HG03159 (cell line): Measurements from ENCODE around the gene DHRS3.
"Not testable (repeated sequence)": the region's sequence is repeated elsewhere in the genome, so short reads cannot be mapped to it uniquely, and the experiment has no call there.

Experiments
- ATAC-seq: cut with Tn5 transposase; IDR thresholded peaks from one replicate; pipeline ENCODE4 v1.9.1; 2021; ENCODE audit warnings: mild to moderate bottlenecking, moderate library complexity; ENCODE audit not compliant: unreplicated experiment

The DHRS3 gene, protein sequence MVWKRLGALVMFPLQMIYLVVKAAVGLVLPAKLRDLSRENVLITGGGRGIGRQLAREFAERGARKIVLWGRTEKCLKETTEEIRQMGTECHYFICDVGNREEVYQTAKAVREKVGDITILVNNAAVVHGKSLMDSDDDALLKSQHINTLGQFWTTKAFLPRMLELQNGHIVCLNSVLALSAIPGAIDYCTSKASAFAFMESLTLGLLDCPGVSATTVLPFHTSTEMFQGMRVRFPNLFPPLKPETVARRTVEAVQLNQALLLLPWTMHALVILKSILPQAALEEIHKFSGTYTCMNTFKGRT

DNA sequence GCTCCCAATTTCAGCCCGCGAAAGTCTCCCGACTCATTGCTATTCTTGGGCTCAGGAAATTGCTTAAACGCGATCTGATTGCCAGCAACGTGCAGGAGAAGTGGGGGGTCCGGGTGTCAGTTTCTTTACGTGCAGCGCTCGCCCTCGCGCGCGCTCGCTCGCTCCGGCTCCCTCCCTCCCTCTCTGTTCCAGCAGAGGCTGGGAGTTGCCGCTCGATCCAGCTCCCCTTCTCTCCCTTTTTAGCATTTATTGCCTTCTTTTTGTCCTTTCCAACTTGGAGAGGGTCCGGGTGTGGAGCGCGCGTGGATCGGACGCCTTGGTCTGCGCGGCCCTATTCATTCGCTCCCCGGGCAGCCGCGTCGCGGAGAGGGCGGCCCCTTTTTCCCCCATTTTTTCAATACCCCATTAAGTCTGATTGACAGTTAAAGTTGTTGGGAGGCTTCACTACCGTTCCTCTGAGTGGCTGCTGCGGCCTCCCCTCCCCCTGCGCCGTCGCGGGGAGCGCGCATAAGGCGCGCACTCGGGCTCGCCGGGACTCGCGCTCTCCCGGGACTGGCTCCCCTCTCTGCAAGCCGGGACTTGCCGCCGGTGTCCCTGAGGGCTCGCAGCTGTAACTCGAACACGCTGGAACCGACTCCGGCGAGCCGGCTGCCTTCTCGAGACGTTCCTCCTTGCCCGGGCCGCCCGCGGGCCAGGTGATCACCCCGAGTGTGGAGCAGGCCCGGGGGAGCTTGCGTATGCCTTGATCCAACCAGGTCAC is at the start of gene DHRS3:
DHRS3 (minus strand) TSS at position 310 of the 760 bp plus-strand sequence. CDS start 862 bp downstream, outside the sequence.
- ATAC-seq: no peak

DNA sequence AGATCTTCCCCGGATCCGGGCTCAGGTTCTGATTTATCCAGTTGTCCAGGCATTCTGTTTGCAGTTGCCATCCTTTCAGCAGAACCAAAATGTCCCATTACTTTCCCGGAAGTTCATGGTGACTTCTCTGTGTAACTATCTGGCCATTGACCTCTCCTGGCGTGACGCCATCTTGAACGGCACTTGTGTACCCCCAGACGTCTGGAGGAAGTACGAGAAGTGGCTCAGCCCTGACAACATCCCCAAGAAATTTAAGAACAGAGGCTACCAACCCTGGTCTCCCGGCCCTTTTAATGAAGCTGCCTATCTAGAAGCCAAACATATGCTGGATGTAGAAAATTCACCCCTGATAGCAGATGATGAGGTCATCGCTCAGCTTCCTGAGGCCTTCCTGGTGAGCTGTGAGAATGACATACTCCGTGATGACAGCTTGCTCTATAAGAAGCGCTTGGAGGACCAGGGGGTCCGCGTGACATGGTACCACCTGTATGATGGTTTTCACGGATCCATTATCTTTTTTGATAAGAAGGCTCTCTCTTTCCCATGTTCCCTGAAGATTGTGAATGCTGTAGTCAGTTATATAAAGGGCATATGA is 48.2 kb upstream of the DHRS3 start:
- no peak for ATAC-seq

DNA sequence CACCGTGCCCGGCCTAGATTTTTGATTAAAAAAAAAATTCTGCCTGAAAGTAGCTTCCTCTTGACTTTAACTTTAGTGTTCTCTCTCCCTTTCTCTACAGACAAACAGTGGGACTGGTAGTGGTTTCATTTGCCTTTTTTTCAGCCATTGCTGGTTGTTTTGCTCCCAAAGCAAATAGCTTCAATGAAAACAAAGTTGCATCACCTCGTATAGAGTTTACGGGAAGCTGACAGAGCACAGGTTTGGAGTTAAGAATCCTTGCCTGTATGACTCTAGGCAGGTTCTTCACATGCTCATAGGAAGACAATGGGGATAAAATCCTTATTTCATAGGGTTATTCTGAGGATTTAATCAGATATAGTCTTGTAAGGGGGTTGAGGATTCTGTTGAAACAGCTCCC is 47.5 kb upstream of the DHRS3 start:
- no peak for ATAC-seq

DNA sequence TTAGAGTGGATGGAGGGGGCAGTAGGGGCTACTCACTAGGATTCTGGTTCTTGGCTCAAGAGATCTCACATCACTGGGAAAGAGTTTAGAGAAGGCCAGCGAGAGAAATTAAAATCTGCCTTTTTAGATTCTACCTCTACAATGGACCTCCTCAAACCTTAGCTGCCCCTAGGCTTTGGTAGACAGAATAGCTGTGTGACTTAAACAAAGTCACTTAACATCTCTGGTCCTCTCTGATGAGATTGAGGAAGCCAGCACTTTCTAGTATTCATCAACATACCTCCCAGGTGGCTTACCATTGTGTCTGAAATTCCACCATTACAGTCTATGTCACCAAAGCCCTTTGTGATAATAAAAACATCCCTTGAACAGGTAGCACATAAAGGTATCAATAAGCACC is 44.5 kb upstream of the DHRS3 start:
- ATAC-seq: no peak

DNA sequence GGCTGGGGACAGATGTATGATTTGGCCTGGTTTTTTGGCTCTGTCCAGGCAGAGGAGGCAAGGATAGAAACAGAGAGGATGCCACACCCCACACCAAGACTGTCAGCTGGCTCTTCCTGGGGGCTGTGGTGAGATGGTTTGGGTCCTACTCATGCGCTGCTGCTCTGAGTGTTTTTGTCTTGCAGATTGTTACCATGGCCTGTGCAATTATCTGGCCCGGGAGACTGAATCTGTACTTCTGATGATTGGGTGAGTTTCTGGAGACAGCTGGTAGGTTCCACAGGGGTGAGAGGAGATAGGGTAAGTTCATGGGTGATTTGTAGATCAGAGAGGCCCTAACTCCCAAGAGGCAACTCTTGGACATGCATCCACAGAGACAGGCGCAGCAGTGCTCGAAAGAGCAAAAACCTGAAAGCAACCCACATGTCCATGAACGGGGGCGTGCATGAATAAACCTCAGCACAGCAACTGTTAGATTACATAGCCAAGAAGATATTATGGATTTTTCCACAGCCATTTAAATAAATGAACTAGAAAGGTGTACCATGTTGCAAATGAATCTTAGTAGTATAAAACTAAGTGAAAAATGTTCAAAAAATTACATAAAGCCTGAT is 43.7 kb upstream of the DHRS3 start:
- no peak for ATAC-seq

DNA sequence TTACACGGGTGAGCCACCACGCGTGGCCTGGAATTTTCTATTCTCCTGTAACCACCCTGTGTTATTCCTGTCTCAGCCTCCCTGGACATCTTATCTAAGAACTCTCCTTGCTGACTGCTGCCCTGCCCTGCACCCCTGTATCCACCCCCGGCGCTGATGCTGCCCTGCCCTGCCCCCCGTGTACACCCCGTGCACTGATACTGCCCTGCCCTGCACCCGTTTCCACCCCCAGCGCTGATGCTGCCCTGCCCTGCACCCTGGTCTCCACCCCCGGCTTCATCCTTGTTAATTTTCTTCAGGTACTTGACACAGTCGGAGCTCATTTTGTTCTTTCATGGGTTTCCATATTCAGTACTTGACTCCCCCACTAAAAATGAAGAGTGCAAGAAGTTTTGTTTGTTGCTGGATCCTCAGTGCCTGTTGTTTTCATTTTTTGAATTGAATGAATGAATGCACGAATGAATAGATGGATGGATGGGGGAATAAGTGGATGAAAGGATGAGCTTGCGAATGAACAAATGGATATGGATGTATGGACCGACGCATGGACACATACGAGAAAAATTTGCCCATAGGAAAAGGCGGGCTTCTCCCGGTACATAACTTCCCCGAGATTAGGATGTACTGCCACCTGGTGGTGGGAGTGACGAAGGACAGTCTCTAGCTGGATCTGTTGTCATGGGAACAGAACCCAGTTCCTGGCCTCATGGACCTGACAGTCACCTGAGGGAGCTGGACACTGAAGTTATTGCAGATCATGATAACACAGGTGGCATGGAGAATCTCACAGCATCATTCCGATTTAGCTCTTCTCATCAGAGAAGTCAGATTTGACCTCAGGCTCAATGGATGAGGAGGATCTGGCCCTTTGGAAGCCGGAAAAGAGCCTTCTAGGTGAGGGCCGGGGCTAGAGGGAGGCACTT is 40.8 kb upstream of the DHRS3 start:
- no peak for ATAC-seq

DNA sequence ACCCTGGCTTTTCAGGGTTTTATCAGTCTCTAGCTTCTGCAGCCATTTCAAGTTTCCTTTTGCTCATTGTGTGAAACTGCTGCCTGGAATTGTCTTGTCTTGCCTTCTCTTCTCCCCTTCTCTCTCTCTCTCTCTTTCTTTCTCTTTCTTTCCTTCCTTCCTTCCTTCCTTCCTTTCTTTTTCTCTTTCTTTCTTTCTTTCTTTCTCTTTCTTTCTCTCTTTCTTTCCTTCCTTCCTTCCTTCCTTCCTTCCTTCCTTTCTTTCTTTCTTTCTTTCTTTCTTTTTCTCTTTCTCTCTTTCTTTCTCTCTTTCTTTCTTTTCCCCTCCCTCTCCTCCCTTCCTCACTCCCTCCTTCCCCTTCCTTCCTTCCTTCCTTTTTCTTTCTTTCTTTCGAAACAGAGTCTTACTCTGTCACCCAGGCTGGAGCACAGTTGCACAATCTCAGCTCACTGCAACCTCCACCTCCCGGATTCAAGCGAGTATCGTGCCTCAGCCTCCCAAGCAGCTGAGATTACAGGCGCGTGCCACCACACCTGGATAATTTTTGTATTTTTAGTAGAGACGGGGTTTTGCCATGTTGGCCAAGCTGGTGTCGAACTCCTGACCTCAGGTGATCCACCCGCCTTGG is 40.0 kb upstream of the DHRS3 start:
- not testable (repeated sequence) for ATAC-seq

DNA sequence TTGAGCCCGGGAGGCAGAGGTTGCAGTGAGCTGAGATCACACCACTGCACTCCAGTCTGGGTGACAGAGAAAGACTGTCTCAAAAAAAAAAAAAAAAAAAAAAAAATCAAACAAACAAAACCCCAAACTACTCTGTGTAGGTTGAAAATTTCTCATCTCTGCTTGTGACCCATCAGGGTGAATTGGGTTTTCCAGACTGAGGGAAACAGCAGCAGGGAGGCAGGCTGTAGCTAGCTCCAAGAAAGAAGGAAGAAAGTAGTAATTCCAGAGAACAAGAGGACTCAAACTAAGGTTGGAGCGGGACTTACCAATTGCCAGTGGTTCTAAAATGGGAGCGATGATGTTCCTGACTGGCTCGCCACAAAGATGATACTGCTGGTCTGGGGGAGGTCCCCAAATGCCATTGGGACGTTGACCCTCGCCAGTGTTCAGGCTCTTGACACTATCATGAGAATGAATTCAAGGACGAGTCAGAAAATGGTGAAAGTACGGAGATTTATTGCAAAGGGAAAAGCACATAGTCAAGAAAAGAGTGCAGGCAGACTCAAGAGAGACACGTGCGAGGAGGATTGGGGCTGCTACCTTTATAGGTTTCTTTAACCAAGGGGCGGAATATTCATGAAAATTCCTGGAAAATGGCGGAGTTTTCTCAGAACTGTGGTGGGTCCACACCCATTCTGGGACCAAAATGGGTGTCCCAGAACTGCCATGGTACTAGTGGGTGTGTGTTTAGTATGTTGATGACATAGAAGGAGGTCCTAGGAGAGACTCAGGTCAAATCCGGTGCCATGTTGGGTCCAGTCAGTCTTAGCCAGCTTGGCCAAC is 39.3 kb upstream of the DHRS3 start:
- ATAC-seq: no peak

DNA sequence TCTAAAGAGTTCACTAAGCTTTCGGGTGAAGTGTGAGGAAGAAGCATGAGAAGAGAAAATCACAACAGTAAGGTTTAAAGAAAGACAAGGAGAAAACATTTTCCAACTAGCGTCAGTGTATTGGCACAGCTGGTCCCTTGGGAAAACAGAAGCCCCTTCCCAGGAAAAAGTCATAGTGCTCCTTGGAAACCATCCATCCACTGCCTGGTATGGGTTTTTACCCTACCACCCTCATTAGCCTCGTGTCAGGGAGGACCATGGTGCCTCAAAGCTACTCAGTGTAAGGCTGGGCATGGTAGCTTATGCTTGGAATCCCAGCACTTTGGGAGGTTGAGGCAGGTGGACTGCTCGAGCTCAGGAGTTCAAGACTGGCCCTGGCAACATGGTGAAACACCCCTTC is 38.6 kb upstream of the DHRS3 start:
- ATAC-seq: no peak

DNA sequence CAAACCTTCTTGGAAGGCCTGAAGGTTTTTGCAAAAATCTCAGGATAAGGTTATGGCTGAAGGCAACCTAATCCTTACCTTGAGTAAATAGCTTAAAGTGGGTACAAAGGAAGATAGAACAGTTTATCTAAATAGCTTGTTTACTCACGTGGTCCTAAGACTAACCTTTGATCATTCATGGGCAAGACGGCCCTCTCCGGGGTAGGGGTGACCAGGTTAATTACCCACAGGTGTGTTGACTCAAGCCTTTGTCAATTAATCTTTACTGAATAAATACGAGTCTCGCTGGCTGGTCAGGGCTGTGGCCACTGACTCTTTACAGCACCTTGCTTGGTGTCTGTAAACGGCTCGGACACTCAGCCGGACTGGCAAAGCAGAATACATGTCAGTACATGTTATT is 36.6 kb upstream of the DHRS3 start:
- no peak for ATAC-seq

DNA sequence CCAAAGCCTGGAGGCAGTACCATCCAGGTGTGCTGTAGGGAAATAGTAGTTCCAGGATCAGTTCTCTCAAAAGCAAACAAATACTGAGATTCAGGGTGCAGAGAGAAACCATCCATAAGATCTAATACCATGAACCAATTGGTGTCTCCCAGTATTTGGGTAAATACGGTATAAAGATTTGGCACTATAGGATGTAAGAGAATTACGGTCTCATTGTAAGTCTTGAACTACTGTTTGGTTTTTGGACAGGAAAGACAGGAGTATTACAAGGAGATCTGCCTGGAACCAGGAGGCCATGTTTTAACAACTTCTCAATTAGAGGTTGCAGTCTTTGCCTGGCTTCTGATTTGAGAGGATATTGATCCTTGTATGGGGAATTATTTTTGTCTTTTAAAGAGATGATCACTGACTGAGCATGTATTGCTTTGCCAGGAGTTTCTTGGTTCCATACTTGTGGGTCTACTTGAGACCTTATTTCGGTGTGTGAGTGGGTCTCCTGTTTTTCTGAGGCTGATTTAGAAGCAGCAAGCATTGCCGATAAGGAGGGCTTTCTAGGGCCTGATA is 36.1 kb upstream of the DHRS3 start:
- no peak for ATAC-seq

DNA sequence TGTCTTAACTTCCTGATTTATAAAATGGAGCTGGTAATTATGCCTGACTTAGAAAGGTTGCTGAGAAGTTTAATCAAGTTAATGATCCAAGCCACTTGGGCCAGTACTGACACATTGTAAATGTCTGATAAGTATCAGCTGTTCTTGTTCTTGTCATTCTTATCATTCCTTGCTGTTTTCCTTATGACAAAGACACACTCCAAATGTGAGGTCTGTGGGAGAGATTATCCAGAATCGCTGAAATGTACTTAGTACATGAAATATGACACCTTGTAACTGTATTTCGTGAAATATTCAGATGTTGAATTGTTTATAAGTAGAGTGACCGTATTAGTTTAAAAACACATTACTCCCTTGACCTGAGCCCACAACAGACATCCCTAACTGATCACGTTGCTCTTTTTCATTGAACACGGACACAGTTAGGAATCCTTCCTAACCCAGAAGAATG is 32.0 kb upstream of the DHRS3 start:
- ATAC-seq: no peak

DNA sequence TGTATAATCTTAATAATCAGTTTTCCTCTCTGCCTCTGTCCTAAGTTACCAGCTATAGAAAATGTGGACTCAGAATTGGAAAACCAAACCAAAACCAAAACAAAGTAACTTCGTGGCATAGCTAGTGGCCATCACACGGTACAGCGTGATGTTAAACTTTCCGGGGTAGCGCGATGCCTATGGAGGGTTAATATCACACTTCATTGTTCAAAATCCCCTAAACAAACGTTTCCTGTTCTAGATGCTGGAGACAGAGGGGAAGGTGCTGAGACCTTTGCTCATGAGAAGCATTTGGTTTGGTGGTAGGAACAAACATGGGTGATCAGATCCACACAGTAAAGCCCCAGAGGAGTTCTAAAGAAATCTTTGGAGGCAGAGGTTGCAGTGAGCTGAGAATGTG is 30.7 kb upstream of the DHRS3 start:
- ATAC-seq: no peak

DNA sequence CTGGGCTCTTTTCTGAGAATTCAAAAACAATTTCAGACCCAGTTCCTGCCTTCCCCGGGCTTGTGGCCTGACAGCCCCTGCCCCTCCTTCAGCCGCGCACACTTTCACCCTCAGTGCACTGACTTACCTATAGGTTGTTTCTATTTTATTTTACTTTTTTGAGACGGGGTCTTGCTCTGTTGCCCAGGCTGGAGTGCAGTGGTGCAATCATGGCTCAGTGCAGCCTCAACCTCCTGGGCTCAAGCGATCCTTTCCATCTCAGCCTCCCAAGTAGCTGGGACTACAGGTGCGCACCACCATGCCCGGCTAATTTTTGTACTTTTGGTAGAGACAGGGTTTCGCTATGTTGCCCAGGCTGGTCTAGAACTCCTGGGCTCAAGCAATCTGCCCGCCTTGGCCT is 27.4 kb upstream of the DHRS3 start:
- not testable (repeated sequence) for ATAC-seq

DNA sequence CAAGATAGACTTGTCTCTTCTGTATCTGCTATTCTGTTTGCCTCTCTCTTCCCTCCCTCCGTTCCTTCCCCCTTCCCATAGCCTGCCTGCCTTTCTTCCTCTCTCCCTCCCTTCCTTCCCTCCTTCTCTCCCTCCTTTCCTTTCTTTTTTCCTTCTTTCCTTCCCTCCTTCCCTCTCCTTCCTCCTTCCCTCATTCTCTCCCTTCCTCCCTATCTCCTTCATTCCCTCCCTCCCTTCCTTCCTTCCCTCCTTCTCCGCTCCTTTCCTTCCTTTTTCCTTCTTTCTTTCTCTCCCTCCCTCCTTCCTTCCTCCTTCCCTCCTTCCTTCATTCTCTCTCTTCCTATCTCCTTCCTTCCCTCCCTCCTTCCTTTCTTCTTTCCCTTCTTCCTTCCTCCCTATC is 26.8 kb upstream of the DHRS3 start:
- no peak for ATAC-seq

DNA sequence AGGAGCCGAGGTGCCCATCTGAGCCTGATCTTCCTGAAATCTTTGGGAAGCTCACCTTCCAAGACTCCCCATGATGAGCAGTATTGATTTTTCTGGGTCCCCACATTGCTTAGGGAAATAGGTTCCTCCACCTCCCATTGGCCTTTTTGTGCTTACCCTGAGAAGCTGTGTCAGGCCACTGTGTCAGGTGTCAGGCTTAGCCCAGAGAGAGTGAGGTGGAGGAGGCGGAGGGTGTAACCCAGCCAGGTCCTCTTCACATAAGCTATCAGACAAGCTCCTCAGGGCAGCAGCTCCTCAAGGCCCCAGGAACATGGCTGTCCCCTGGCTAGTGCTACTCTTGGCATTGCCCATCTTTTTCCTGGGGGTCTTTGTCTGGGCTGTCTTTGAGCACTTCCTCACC is 26.2 kb upstream of the DHRS3 start:
- no peak for ATAC-seq

DNA sequence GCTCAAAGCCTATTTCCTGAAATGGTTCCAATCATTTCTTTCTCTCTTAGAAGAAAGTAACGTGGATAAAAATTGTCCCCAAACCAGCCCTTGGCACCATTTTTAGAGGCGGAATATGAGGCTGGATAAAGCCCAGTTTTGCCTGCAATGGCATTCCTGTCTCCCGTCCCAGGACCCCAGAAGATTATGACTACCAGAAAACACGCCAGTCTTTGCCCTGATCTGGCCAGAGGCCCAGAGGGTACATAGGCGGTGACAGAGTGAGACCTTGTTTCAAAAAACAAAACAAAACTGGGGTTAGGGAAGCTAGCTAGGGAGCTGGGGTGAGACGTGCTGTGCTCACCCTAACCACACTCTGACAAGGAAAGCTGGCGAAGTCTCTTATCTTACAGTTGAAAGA is 25.8 kb upstream of the DHRS3 start, which contains the start of gene AADACL4:
AADACL4 (plus strand) TSS at position 301 of the 400 bp plus-strand sequence. CDS start 462 bp downstream, outside the sequence.
- ATAC-seq: no peak

DNA sequence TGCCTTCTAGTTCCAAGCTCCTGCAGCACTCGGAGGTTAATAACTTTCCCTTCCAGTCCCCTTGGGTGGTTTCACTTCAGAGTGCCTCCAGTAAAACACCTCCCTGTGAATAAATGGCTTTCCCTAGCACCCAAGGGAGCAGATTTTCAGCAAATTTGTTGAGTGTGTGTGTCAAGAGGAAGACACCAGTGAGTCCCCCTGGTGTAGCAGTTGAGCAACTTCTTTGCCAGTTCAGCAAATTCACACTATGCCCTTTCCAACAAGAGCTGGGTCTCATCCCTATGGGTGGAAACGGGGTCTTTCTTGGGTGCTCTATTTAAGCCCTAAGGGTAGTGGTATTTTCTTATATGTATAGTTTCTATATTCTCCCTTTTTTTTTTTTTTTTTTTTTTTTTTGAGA is 25.1 kb upstream of the DHRS3 start:
- no peak for ATAC-seq

DNA sequence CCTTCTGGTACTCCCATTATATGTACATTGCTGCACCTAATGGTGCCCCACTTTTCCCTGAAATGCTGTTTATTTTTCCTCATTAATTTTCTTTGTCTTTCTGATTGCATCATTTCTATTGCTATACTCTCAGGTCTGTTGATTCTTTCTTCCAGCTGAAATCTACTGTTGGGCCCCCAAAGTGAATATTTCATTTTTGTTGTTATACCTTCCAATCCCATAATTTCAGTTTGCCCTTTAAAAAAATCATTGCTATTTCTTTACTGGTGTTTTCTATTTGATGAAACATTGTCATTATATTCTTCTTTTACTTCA is 22.9 kb upstream of the DHRS3 start:
- no peak for ATAC-seq
